Measurements from ENCODE around the gene SLC25A26.

SLC25A26 gene, protein sequence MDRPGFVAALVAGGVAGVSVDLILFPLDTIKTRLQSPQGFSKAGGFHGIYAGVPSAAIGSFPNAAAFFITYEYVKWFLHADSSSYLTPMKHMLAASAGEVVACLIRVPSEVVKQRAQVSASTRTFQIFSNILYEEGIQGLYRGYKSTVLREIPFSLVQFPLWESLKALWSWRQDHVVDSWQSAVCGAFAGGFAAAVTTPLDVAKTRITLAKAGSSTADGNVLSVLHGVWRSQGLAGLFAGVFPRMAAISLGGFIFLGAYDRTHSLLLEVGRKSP

DNA sequence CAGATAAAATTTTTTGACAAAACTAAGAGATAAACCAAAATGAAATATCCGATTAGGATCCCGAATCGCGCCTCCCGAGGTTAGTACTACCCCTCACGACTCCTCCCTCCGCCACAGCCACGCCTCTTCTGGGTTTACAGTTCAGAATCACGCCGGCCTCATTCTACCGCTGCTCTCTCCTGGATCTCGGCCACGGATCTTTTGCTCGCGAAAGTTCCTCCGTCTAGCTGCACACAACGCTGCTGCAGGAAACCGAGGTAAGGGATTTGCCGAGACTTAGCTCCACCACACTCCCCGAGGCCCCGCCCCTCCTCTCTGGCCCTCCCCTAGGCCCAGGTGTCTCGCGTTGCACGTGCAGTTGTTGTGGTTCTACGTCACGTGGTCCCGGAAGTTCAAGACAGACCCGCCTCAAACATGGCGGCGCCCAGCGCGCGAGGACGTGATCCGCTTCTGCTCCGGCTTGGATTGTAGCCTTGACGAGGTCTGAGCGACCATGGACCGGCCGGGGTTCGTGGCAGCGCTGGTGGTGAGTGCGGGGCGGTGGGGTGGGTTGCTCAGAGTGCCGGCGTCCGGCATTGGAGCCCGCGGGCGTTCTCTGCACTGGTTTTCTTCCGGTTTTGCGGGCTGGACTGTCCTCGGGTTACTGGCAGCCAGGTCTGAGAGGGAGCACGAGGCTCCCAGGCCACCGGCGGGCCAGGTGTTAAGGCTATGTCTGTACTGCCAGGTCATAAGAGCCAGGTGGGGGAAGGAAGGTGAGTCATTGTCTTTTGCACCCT, at the start of gene SLC25A26:
Gene SLC25A26 (plus strand): TSS at position 400 of the 776 bp plus-strand sequence. CDS start 94 bp downstream, at position 494.
- H3K27ac ChIP-seq = peak within 1 kb of the TSS; percentile 72
- TF ChIP-seq, protein P1, sequence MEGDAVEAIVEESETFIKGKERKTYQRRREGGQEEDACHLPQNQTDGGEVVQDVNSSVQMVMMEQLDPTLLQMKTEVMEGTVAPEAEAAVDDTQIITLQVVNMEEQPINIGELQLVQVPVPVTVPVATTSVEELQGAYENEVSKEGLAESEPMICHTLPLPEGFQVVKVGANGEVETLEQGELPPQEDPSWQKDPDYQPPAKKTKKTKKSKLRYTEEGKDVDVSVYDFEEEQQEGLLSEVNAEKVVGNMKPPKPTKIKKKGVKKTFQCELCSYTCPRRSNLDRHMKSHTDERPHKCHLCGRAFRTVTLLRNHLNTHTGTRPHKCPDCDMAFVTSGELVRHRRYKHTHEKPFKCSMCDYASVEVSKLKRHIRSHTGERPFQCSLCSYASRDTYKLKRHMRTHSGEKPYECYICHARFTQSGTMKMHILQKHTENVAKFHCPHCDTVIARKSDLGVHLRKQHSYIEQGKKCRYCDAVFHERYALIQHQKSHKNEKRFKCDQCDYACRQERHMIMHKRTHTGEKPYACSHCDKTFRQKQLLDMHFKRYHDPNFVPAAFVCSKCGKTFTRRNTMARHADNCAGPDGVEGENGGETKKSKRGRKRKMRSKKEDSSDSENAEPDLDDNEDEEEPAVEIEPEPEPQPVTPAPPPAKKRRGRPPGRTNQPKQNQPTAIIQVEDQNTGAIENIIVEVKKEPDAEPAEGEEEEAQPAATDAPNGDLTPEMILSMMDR (conservative IDR thresholded peaks at IDR 0.05) = no peak

DNA sequence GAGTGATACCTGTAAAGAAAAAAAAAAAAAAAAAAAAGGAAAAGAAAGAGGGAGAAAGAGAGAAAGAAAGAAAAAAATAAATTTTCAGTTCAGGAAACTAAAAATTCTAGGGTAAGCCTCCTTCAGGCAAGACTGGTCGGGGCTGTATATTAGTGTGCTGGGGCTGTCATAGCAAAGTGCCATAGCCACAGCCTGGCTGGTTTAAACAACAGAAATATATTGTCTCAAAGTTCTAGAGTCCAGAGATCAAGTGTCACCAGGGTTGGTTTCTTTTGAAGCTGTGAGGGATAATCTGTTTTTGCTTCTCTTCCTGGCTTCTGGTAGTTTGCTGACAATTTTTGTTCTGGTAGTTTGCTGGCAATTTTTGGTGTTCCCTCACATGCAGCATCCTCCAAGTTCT, 48.4 kb upstream of the SLC25A26 start:
- TF ChIP-seq, protein P1 (conservative IDR thresholded peaks at IDR 0.05) = no peak
- H3K27ac ChIP-seq = no peak overlapping the region

DNA sequence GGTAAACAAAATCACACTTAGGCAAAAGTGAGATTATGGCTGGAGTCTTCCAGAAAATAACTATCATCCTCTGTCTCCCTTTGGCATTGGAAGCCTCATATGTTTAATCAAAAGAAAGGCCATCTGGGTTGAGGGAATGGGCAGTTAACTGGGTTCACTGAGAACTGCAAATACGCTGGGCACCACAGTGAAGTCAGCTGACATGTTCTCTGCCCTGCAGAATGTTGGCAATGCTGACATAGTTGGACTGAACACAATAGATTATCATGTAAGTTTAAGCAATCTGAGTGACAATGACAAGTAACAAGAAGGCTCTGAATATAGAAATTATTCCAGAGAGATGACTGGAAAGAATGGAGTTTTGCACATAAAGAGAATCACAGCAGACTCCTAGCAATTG, 43.8 kb upstream of the SLC25A26 start:
- H3K27ac ChIP-seq = no peak overlapping the region
- TF ChIP-seq, protein P1 (conservative IDR thresholded peaks at IDR 0.05) = no peak

DNA sequence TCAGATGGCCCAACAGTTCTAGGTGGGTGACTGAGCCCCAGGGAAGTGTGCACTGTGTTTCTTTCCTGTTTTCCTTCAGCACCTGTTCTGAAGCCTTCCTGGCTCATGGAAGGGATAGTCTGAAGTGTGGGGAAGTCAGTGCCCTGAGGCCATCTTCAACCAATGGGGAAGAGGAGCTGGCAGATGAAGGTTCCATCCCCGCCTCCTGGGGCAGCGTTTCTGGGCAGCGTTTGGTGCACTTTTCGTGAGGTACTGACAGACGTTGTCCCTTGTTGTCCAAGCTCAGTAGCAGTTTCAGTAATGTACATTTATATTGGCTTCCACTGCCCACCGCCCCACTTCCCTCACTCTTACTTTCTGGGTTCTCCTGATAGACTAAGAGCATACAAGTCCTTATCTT, 42.6 kb upstream of the SLC25A26 start:
- H3K27ac ChIP-seq = no peak overlapping the region
- TF ChIP-seq, protein P1 (conservative IDR thresholded peaks at IDR 0.05) = no peak

DNA sequence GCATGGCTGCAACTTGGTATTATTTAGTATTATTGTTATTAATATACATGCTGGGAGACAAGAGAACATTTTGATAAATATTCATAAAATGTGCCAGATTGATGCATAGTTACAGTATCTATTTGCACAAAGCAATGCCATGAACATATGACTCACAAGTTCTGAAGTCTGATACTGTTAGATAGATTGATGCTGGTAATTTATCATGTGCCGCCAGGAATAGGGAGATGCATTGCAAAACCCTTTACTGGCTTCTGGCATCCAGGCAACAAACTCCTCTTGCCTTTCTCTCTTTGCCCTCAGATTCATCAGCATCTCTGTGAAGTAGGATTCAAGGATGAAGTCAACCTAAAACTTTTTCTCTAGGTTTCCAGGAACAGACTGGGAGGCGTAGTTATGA, 41.0 kb upstream of the SLC25A26 start:
- no peak overlapping the region for H3K27ac ChIP-seq
- TF ChIP-seq, protein P1 (conservative IDR thresholded peaks at IDR 0.05) = no peak

DNA sequence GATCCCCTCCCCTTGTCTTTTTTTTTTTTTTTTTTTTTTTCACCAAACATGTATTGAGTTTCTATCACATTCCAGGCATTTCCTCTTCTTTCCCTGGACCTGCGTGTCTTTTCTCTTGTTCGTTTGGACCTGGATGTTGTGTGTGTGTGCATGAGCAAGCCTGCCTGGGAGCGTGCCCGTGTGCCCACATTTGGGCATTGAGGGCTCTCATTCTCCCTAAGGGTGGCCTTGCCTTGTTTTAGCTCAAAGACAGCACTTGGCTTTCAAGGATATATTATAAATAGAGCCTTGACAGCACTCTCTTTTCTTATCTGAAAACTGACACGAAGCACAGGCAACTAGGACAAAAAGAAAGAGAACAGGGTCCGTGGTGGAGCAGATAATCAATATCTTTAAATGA, 39.0 kb upstream of the SLC25A26 start:
- H3K27ac ChIP-seq = no peak overlapping the region
- TF ChIP-seq, protein P1 (conservative IDR thresholded peaks at IDR 0.05) = no peak

DNA sequence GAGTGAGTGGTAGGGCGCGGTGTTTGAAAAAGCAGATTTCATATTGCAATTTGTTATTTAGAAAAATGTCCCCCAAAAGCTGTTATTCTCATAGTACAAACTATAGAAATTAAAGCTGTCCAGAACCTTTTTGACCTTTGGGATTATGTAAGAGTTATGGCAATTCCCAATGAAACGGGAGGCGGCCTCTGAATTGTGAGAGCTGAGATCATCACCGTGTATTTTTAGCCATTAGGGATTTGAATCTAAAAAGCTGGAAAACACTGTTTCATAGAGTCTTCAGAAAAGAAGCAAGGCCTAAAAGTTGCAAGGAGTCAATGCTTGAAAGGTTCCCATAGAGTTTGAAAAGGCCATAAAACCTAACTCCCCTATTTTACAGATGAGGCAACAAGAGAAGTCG, 38.6 kb upstream of the SLC25A26 start:
- H3K27ac ChIP-seq = no peak overlapping the region
- TF ChIP-seq, protein P1 (conservative IDR thresholded peaks at IDR 0.05) = no peak
